ENCODE results near the gene ZNF277.

Gene ZNF277

DNA sequence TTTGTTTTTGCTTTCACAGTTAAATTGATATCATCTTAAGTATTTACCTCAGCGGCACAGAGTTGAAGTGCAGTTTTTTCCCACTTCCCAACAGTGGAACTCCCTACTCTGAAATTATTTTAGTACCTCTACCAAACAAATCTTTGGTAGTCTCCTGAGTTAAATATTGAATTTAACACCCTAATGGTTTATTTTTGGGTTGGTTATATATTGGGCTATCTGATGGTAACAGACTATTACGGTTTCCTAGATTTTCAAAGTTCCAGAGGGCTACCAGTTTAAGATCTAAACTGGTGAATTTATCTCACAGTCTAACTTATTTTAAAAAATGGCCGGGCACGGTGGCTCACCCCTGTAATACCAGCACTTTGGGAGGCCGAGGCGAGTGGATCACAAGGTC, 1.3 kb downstream of the ZNF277 start:
- H3K4me2 ChIP-seq (ENCODE audit: low read length): peak overlapping the region; percentile 86
- no peak for TF ChIP-seq EZH2phosphoT487 (IDR thresholded peaks at IDR 0.05; ENCODE audit: borderline replicate concordance, low read length)
- no peak for TF ChIP-seq CTCF (IDR thresholded peaks at IDR 0.05; ENCODE audit: low read depth, low read length, poor library complexity, severe bottlenecking)
- H3K27me3 ChIP-seq (ENCODE audit: control insufficient read depth, low read length): peaks cover 25% of the 10 kb centered on the region
- peaks cover 3% of the 10 kb centered on the region; the same call in 1 of the 2 replicates for H3K36me3 ChIP-seq (ENCODE audit: control insufficient read depth, low read length)
- peaks cover 29% of the 10 kb centered on the region for H3K4me1 ChIP-seq (ENCODE audit: control insufficient read depth, low read length)
- no peak overlapping the region for H3K27ac ChIP-seq (ENCODE audit: low read depth, low read length)
- H3F3A ChIP-seq (ENCODE audit: control insufficient read depth, insufficient read depth): no peaks in the 10 kb centered on the region
- H4K20me1 ChIP-seq (ENCODE audit: control insufficient read depth, insufficient read depth, low read depth, low read length): peaks cover 12% of the 10 kb centered on the region; the same call in 1 of the 2 replicates
- H3K4me3 ChIP-seq (ENCODE audit: low read length): peak overlapping the region; percentile 89
- H3K9me2 ChIP-seq (replicated peaks; ENCODE audit: control insufficient read depth, low read length): no peaks in the 10 kb centered on the region
- H3K9me3 ChIP-seq (ENCODE audit: control insufficient read depth, insufficient read depth, low read length): no peaks in the 10 kb centered on the region
- peaks cover 54% of the 10 kb centered on the region for H3K79me2 ChIP-seq (ENCODE audit: control insufficient read depth, low read length)

DNA sequence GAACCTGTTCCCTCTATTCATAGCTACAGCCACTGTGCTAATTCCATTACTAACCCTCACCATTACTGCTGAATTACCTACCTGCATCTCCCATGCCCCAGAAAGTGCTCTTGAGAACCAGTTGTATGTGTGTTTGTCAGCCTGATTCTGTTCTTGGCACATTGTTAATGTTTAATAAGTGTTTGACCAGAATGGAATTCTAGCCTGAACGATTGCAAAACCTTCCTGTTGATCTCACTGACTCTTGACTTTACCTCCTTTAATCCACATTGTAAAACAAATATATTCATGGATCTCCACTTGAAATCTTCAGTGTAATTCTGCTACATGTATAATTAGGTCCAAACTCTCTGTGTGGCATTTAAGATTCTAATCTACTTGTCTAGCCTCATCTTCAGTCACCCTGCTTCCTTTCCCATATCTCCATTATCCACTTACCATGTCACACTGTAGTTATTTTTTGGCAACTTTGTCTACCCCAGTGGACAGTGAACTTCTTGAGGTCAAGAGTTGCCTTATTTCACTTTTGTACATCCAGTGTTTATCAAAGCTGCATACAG, 4.9 kb downstream of the ZNF277 start:
- H3K4me1 ChIP-seq (ENCODE audit: control insufficient read depth, low read length): peaks cover 6% of the 10 kb centered on the region
- H3K9me2 ChIP-seq (replicated peaks; ENCODE audit: control insufficient read depth, low read length): no peaks in the 10 kb centered on the region
- H3K4me2 ChIP-seq (ENCODE audit: low read length): no peak overlapping the region
- TF ChIP-seq EZH2phosphoT487 (IDR thresholded peaks at IDR 0.05; ENCODE audit: borderline replicate concordance, low read length): no peak
- no peak for TF ChIP-seq CTCF (IDR thresholded peaks at IDR 0.05; ENCODE audit: low read depth, low read length, poor library complexity, severe bottlenecking)
- H3K27me3 ChIP-seq (ENCODE audit: control insufficient read depth, low read length): no peaks in the 10 kb centered on the region
- H4K20me1 ChIP-seq (ENCODE audit: control insufficient read depth, insufficient read depth, low read depth, low read length): peaks cover 10% of the 10 kb centered on the region; the same call in 1 of the 2 replicates
- no peak overlapping the region for H3K27ac ChIP-seq (ENCODE audit: low read depth, low read length)
- no peaks in the 10 kb centered on the region for H3F3A ChIP-seq (ENCODE audit: control insufficient read depth, insufficient read depth)
- H3K36me3 ChIP-seq (ENCODE audit: control insufficient read depth, low read length): peaks cover 3% of the 10 kb centered on the region; the same call in 1 of the 2 replicates
- H3K4me3 ChIP-seq (ENCODE audit: low read length): no peak overlapping the region
- no peaks in the 10 kb centered on the region for H3K9me3 ChIP-seq (ENCODE audit: control insufficient read depth, insufficient read depth, low read length)
- peaks cover 80% of the 10 kb centered on the region for H3K79me2 ChIP-seq (ENCODE audit: control insufficient read depth, low read length)

DNA sequence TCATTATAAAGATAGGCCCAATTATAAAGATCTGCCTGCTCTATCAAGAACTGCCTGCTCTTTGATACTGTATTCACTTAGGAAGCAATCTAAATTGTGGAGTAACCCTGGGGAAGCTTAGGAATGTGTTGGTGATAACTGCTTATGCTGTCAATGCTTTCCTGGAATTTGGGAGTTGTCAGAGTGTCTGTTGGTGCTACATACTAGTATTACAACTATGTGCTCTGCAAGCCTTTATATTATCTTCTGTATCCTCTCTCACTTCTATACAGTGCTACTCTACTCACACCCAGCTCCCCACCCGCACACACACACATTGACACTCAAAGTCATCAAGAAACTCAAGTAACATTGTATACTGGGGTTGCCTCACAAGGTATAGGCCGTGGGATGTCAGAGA, 6.1 kb downstream of the ZNF277 start:
- Histone ChIP-seq H3F3A (ENCODE audit: control insufficient read depth, insufficient read depth) (no peaks in the 10 kb centered on the region), H3K4me1 (ENCODE audit: control insufficient read depth, low read length) (peaks cover 3% of the 10 kb centered on the region), H3K36me3 (ENCODE audit: control insufficient read depth, low read length) (no peaks in the 10 kb centered on the region), H3K27me3 (ENCODE audit: control insufficient read depth, low read length) (no peaks in the 10 kb centered on the region), H3K9me2 (replicated peaks; ENCODE audit: control insufficient read depth, low read length) (no peaks in the 10 kb centered on the region), H3K79me2 (ENCODE audit: control insufficient read depth, low read length) (peaks cover 74% of the 10 kb centered on the region), H3K27ac (ENCODE audit: low read depth, low read length) (no peak overlapping the region), H3K4me3 (ENCODE audit: low read length) (no peak overlapping the region), H4K20me1 (ENCODE audit: control insufficient read depth, insufficient read depth, low read depth, low read length) (peaks cover 10% of the 10 kb centered on the region; the same call in 1 of the 2 replicates), H3K4me2 (ENCODE audit: low read length) (no peak overlapping the region), H3K9me3 (ENCODE audit: control insufficient read depth, insufficient read depth, low read length) (no peaks in the 10 kb centered on the region)
- TF ChIP-seq CTCF (IDR thresholded peaks at IDR 0.05; ENCODE audit: low read depth, low read length, poor library complexity, severe bottlenecking) (no peak), EZH2phosphoT487 (IDR thresholded peaks at IDR 0.05; ENCODE audit: borderline replicate concordance, low read length) (no peak)

Data from DOHH2 (cell line).